GM18505 (cell line): Measurements from ENCODE around the gene PCDHGB3.
"Not testable (repeated sequence)": the region's sequence is repeated elsewhere in the genome, so short reads cannot be mapped to it uniquely, and the experiment has no call there.

ENCODE experiments used
- ATAC-seq: cut with Tn5 transposase; IDR thresholded peaks from one replicate; pipeline ENCODE4 v1.9.1; 2021; ENCODE audit not compliant: unreplicated experiment
- POLR2A ChIP-seq: IDR thresholded peaks from 4 replicates; pipeline ENCODE4 v1.6.1; 2011; ENCODE audit warnings: borderline replicate concordance; ENCODE audit not compliant: insufficient read depth, insufficient read length; ENCODE audit errors: extremely low read depth

PCDHGB3 gene

GRCh38 chr5:141412854-141413539 lies 43.0 kb downstream of the PCDHGB3 start, which contains the start of gene PCDHGA10:
TSS of gene PCDHGA10 (plus strand) at chr5:141412987. CDS start at chr5:141413176, 189 bp downstream.
- ATAC-seq = peak; percentile 74
- TF ChIP-seq POLR2A = no peak

GRCh38 chr5:141413540-141414069 lies 43.6 kb downstream of the PCDHGB3 start:
- no peak for ATAC-seq

GRCh38 chr5:141414548-141415274 lies 44.7 kb downstream of the PCDHGB3 start:
- ATAC-seq = not testable (repeated sequence)

More at GRCh38 chr5:141413540-141414069, 43.6 kb downstream of the PCDHGB3 start:
- no peak for TF ChIP-seq POLR2A

- ATAC-seq = not testable (repeated sequence)
Observed at GRCh38 chr5:141415275-141415618, 45.2 kb downstream of the PCDHGB3 start.

- peak; percentile 65 for ATAC-seq
Observed at GRCh38 chr5:141417494-141418172, 47.6 kb downstream of the PCDHGB3 start, which contains the start of gene PCDHGB7. TSS of gene PCDHGB7 (plus strand) at chr5:141417677. CDS start at chr5:141417860, 183 bp downstream.

- TF ChIP-seq POLR2A = no peak
- no peak for ATAC-seq
Observed at GRCh38 chr5:141419074-141419880, 49.2 kb downstream of the PCDHGB3 start.

- TF ChIP-seq POLR2A = no peak
- ATAC-seq = peak; percentile 47
Observed at GRCh38 chr5:141420855-141421488, 50.9 kb downstream of the PCDHGB3 start, which contains the start of gene PCDHGA11. TSS of gene PCDHGA11 (plus strand) at chr5:141421051. CDS start at chr5:141421228, 177 bp downstream.

- no peak for ATAC-seq
- no peak for TF ChIP-seq POLR2A
Observed at GRCh38 chr5:141421489-141421855, 51.4 kb downstream of the PCDHGB3 start.
